Upper lobe of right lung (tissue), 1 donor: ENCODE data around the gene RARA. TPM values are rescaled to one million over a fixed set of nuclear protein-coding genes. Genes with fewer than 3 reads are reported as not detected.

Source experiments
- ATAC-seq: fragments of 200-7000 bp; cut with Tn5 transposase; one replicate; pipeline ENCODE4 v1.9.1; 2020; ENCODE audit warnings: mild to moderate bottlenecking, moderate library complexity
- DNase-seq: peaks from one replicate; pipeline ENCODE4 v3.0.0-alpha.2; 2020
- H3K27ac ChIP-seq: fragments of 200-600 bp; one replicate; pipeline ENCODE4 v1.8.0; 2022
- H3K27me3 ChIP-seq: fragments of 200-600 bp; one replicate; pipeline ENCODE4 v1.8.0; 2022; ENCODE audit warnings: mild to moderate bottlenecking
- H3K36me3 ChIP-seq: fragments of 200-600 bp; one replicate; pipeline ENCODE4 v1.8.0; 2022
- H3K4me1 ChIP-seq: fragments of 200-600 bp; one replicate; pipeline ENCODE4 v1.8.0; 2022
- H3K4me3 ChIP-seq: fragments of 200-600 bp; one replicate; pipeline ENCODE4 v1.8.0; 2022; ENCODE audit warnings: mild to moderate bottlenecking
- H3K9me3 ChIP-seq: fragments of 200-600 bp; one replicate; pipeline ENCODE4 v1.8.0; 2022
- intact Hi-C: fragments of 100-400 bp; cut with DNase I; formaldehyde crosslinking; loops from one replicate; pipeline ENCODE4 v1.11.0; 2022
- total RNA-seq: library from RNA; stranded (reverse); fragmentation: NEBNext Ultra II Directional; extraction: Animal tissue kit (Norgen Biotek cat#: 25700); gene quantifications from one replicate; pipeline ENCODE4 v1.2.1, GENCODE V29; 2021
- TF ChIP-seq, protein P1 (sequence below): fragments of 200-600 bp; IDR thresholded peaks from one replicate; pipeline ENCODE4 v1.8.0; 2022; ENCODE audit warnings: antibody characterized with exemption
- donor health status: DM: no; HTN: yes; CAD: no; lungs with severe emphysema.

RARA gene
- total RNA-seq, 1 donor from 2014 or later, result 69.7 TPM

DNA sequence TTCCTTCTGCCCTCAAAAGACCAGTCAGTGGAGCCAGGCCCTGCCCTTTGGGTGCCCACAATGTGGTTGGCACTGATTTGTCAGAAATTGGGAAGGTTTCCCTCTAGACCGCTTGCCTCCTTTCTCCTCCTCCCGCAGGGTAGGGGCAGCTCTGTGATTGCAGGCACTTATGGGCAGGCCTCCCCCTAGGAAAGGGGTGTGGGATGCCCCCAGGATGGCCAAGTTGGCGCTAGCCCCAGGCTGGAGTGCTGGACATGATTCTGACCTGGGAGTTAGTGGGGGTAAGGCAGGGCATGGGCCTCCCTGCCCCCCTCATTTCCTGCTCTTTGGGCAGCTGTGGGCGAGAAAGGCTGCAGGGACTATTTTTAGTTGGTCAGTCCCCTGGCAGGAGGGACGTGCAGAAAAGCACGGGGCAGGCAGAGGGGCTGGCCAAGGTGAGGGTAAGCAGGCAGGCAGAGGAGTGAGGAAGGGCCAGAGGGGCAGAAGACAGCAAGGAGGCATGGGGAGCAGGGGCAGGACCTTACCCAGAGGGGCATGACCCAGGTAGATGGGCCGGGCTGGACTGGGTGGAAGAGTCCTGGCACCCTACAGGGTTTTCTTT, 3.3 kb downstream of the RARA start:
- TF ChIP-seq, protein P1, sequence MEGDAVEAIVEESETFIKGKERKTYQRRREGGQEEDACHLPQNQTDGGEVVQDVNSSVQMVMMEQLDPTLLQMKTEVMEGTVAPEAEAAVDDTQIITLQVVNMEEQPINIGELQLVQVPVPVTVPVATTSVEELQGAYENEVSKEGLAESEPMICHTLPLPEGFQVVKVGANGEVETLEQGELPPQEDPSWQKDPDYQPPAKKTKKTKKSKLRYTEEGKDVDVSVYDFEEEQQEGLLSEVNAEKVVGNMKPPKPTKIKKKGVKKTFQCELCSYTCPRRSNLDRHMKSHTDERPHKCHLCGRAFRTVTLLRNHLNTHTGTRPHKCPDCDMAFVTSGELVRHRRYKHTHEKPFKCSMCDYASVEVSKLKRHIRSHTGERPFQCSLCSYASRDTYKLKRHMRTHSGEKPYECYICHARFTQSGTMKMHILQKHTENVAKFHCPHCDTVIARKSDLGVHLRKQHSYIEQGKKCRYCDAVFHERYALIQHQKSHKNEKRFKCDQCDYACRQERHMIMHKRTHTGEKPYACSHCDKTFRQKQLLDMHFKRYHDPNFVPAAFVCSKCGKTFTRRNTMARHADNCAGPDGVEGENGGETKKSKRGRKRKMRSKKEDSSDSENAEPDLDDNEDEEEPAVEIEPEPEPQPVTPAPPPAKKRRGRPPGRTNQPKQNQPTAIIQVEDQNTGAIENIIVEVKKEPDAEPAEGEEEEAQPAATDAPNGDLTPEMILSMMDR, result no peak
- DNase-seq, result peak; percentile 68
- H3K9me3 ChIP-seq, result no peaks in the 10 kb centered on the region
- peaks cover 96% of the 10 kb centered on the region for H3K4me1 ChIP-seq
- H3K4me3 ChIP-seq, result no peak overlapping the region
- H3K27me3 ChIP-seq, result no peaks in the 10 kb centered on the region
- ATAC-seq, result no peak
- intact Hi-C loops, result no loop called here
- H3K36me3 ChIP-seq, result no peaks in the 10 kb centered on the region
- peak overlapping the region; percentile 63 for H3K27ac ChIP-seq

DNA sequence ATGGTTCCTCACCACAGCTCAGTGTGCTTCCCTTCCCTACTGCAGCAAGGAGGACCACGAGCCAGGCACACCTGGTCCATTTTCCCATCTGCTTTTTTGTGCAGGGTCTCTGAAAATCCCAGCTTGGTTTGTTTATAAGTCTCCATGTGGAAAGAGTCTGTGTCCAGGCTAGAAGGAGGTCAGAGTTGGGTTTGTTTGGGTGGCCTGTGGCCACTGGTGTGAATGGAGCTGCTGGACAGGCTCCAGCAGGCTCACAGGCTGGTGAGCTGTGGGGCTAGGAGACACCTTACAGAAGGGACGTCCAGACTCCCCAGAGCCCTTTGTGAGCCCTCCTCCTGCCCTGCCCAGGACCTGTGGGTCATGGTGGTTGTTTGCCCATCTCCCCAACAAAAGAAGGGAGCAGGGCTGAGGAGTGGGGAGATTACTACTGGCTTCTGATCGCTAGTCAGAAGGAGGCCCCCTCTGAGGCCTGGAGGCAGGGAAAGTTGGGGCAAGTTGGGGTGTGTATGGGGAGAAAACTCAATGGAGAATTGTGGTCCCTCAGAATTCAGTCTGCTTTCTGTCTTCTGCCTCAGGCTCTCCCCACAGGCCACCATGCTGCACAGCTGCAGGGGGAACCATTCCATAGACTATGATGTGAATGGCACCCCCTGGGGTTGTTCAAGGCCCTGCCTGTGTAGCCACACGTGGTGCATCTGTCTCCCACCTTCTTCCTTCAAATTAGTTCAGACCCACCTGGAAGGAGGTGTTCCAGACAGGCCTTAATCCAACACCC, 4.1 kb downstream of the RARA start:
- Histone ChIP-seq H3K9me3 (no peaks in the 10 kb centered on the region), H3K27me3 (no peaks in the 10 kb centered on the region), H3K27ac (peak overlapping the region; percentile 63), H3K4me3 (no peak overlapping the region), H3K4me1 (peaks cover 91% of the 10 kb centered on the region), H3K36me3 (no peaks in the 10 kb centered on the region)
- DNase-seq, result no peak
- TF ChIP-seq, protein P1, result no peak
- intact Hi-C loops, result no loop called here
- no peak for ATAC-seq

DNA sequence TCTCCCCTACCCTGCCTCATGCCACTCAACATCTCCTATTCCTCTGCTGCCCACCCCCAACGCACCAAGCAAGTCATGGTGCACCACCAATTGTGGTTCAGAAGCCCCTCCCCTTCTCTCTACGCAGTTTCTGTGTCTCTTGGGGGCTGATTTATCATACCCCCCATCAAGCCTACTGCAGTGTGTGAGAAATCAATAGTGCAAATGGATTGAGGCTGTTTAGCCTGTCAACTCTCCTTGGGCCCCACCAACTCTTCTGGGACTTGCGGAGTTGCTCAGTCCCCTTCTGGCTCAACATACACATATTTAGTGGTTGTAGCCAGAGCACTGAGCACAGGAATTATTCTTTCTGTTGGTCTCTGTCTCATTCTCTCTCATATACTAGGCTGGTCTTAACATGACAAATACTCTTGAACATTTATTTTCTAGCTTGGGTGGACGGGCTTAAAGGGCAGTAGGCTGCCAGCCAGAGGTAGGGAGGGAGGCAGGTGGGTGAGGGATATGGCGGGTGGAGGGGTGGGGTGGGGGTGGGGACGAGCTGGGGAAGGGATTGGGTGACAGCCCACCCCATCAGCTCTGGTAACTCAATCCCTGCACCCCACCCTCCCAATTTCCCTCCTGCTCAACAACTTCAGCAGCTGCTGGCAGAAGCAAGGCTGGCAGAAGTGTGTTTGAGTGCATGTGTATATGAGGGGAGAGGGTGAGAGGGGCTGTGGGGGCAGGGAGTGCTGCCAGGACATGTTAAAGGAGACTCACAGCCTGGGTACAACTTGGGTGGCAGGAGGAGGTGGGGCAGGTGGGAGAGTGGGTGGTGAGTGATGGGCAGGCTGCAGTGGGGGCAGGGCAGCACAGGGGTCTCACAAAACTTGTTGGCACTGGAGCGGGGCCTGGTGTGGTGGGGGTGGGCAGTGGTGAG, 4.9 kb downstream of the RARA start:
- TF ChIP-seq, protein P1, result no peak
- no peaks in the 10 kb centered on the region for H3K36me3 ChIP-seq
- no peak for ATAC-seq
- intact Hi-C loops, result no loop called here
- H3K4me3 ChIP-seq, result no peak overlapping the region
- H3K4me1 ChIP-seq, result peaks cover 83% of the 10 kb centered on the region
- no peak for DNase-seq
- H3K27ac ChIP-seq, result no peak overlapping the region
- H3K27me3 ChIP-seq, result no peaks in the 10 kb centered on the region
- no peaks in the 10 kb centered on the region for H3K9me3 ChIP-seq

DNA sequence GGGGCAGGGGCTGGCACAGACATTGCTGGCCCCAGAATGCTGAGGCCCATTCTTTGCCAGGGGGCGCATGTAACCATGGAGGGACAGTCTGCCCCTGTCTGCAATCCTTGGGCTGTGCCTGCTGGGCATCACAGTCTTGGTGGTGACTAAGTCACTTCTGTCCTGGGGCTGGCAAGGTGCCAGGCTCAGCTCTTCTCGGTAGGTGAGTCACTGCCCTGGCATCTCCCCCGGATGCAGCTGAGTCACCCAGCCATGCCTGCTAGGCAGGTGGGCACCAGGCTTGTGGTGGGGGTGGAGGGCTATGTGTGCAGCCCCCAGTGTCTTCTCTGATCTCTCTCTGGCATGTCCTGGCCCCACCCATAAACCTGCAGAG, 5.6 kb downstream of the RARA start:
- H3K27me3 ChIP-seq, result no peaks in the 10 kb centered on the region

DNA sequence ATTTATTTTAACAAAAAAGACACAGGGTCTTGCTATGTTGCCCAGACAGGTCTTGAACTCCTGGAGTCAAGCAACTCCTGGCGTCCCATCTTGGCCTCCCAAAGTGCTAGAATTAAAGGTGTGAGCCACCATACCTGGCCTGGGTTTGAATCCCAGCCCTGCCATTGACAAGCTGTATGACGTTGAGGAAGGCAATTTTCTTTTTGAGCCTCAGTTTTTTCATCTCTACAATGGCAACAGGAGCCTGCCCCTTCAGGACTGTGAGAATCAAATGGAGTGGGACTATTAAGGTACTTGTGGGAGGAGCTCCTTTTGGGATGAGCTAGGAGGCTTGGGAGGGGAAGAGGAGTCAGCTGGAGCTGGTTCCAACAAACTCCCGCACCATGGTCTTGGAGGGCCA, 6.2 kb downstream of the RARA start:
- ATAC-seq, result no peak
- H3K27ac ChIP-seq, result peak overlapping the region; percentile 98
- no peaks in the 10 kb centered on the region for H3K9me3 ChIP-seq
- TF ChIP-seq, protein P1, result no peak
- H3K4me3 ChIP-seq, result no peak overlapping the region
- intact Hi-C loops, result no loop called here
- H3K36me3 ChIP-seq, result no peaks in the 10 kb centered on the region
- H3K4me1 ChIP-seq, result peaks cover 74% of the 10 kb centered on the region
- H3K27me3 ChIP-seq, result no peaks in the 10 kb centered on the region
- DNase-seq, result no peak

More for the DNA sequence above, 5.6 kb downstream of the RARA start:
- H3K9me3 ChIP-seq, result no peaks in the 10 kb centered on the region
- ATAC-seq (peak; percentile 44), DNase-seq (peak; percentile 96)
- no peaks in the 10 kb centered on the region for H3K36me3 ChIP-seq
- no peak overlapping the region for H3K4me3 ChIP-seq
- TF ChIP-seq, protein P1, result no peak
- intact Hi-C loops, result no loop called here
- H3K27ac ChIP-seq, result peak overlapping the region; percentile 55
- peaks cover 76% of the 10 kb centered on the region for H3K4me1 ChIP-seq
